ENCODE measurements around the gene FRMD4A.
A peak's percentile ranks its signal among the peaks of the same experiment; 100 is the strongest.

Gene FRMD4A

GRCh38 chr10:14004536-14004935 is 326.2 kb downstream of the FRMD4A start:
- no peak for DNase-seq

- no peak for DNase-seq
Observed at GRCh38 chr10:14003517-14004184, 327.1 kb downstream of the FRMD4A start.

GRCh38 chr10:14001298-14002040 is 329.3 kb downstream of the FRMD4A start:
- DNase-seq, result no peak

GRCh38 chr10:13998163-13998835 is 332.4 kb downstream of the FRMD4A start:
- no peak for DNase-seq

- no peak for DNase-seq
Observed at GRCh38 chr10:13997650-13998049, 333.1 kb downstream of the FRMD4A start.

GRCh38 chr10:13994932-13995331 is 335.8 kb downstream of the FRMD4A start:
- DNase-seq, result no peak

- DNase-seq, result no peak
Observed at GRCh38 chr10:13993673-13994089, 337.0 kb downstream of the FRMD4A start.

- no peak for DNase-seq
Observed at GRCh38 chr10:13993169-13993568, 337.6 kb downstream of the FRMD4A start.

GRCh38 chr10:13991353-13991752 is 339.4 kb downstream of the FRMD4A start:
- DNase-seq, result no peak

GRCh38 chr10:13990946-13991345 is 339.8 kb downstream of the FRMD4A start:
- DNase-seq, result no peak

- no peak for DNase-seq
Observed at GRCh38 chr10:13990392-13990805, 340.3 kb downstream of the FRMD4A start.

- no peak for DNase-seq
Observed at GRCh38 chr10:13989616-13990015, 341.1 kb downstream of the FRMD4A start.

- DNase-seq, result peak; percentile 84
Observed at GRCh38 chr10:13987446-13987845, 343.3 kb downstream of the FRMD4A start.

GRCh38 chr10:13984647-13985155 is 346.0 kb downstream of the FRMD4A start:
- DNase-seq, result peak; percentile 28

GRCh38 chr10:13983035-13983434 is 347.7 kb downstream of the FRMD4A start:
- DNase-seq, result no peak

GRCh38 chr10:13978533-13979115 is 352.1 kb downstream of the FRMD4A start:
- no peak for DNase-seq

GRCh38 chr10:13977861-13978532 is 352.7 kb downstream of the FRMD4A start:
- no peak for DNase-seq

- DNase-seq, result no peak
Observed at GRCh38 chr10:13973742-13974141, 357.0 kb downstream of the FRMD4A start.

- DNase-seq, result no peak
Observed at GRCh38 chr10:13972609-13973008, 358.1 kb downstream of the FRMD4A start.

- DNase-seq, result no peak
Observed at GRCh38 chr10:13971601-13972475, 358.9 kb downstream of the FRMD4A start.

GRCh38 chr10:13970957-13971353 is 359.8 kb downstream of the FRMD4A start:
- DNase-seq, result no peak
